GM21825 (cell line): ENCODE data around the gene TJP3.

Experiments
- ATAC-seq: cut with Tn5 transposase; IDR thresholded peaks from one replicate; pipeline ENCODE4 v1.9.1; 2021; ENCODE audit warnings: mild to moderate bottlenecking, moderate library complexity; ENCODE audit not compliant: unreplicated experiment

The TJP3 gene

GRCh38 chr19:3710265-3710812, 2.2 kb downstream of the TJP3 start:
- ATAC-seq, result no peak

- ATAC-seq, result no peak
Measured at GRCh38 chr19:3712663-3713611, 4.8 kb downstream of the TJP3 start.

GRCh38 chr19:3716147-3716668, 8.0 kb downstream of the TJP3 start:
- ATAC-seq, result no peak

- no peak for ATAC-seq
Measured at GRCh38 chr19:3719868-3720267, 11.7 kb downstream of the TJP3 start.

- no peak for ATAC-seq
Measured at GRCh38 chr19:3720349-3720917, 12.2 kb downstream of the TJP3 start.

- no peak for ATAC-seq
Measured at GRCh38 chr19:3721131-3721886, 13.1 kb downstream of the TJP3 start.

GRCh38 chr19:3721887-3722442, 13.8 kb downstream of the TJP3 start:
- no peak for ATAC-seq

GRCh38 chr19:3722443-3723109, 14.4 kb downstream of the TJP3 start:
- no peak for ATAC-seq

- ATAC-seq, result no peak
Measured at GRCh38 chr19:3723110-3723488, 14.9 kb downstream of the TJP3 start.

GRCh38 chr19:3723883-3724282, 15.7 kb downstream of the TJP3 start:
- no peak for ATAC-seq

GRCh38 chr19:3725121-3725520, 16.9 kb downstream of the TJP3 start:
- no peak for ATAC-seq

- ATAC-seq, result no peak
Measured at GRCh38 chr19:3725640-3726310, 17.6 kb downstream of the TJP3 start.

GRCh38 chr19:3730457-3730958, 22.3 kb downstream of the TJP3 start:
- ATAC-seq, result no peak

GRCh38 chr19:3732108-3732507, 23.9 kb downstream of the TJP3 start:
- no peak for ATAC-seq

GRCh38 chr19:3733549-3734309, 25.5 kb downstream of the TJP3 start:
- no peak for ATAC-seq

GRCh38 chr19:3734310-3734600, 26.1 kb downstream of the TJP3 start:
- ATAC-seq, result no peak

- ATAC-seq, result no peak
Measured at GRCh38 chr19:3736106-3736724, 28.0 kb downstream of the TJP3 start.

- no peak for ATAC-seq
Measured at GRCh38 chr19:3737487-3738205, 29.5 kb downstream of the TJP3 start.
